Mesenteric fat pad (tissue), 1 donor: Measurements from ENCODE around the gene RFXAP. TPM values are rescaled to one million over a fixed set of nuclear protein-coding genes. Genes with fewer than 3 reads are reported as not detected.

ENCODE experiments used
- DNase-seq: peaks from one replicate; pipeline ENCODE4 v3.0.0-alpha.2; 2020; ENCODE audit warnings: low spot score
- total RNA-seq: library from RNA; stranded (reverse); fragmentation: NEBNext Ultra II Directional; extraction: Animal tissue kit (Norgen Biotek cat#: 25700); gene quantifications from one replicate; pipeline ENCODE4 v1.2.1, GENCODE V29; 2021
- donor health status: DM: yes; HTN: yes; CAD: no.

RFXAP gene
- total RNA-seq, 1 donor from 2014 or later, result 4.0 TPM

- DNase-seq, result no peak
Measured at GRCh38 chr13:36815062-36815461, 4.0 kb upstream of the RFXAP start.

DNA sequence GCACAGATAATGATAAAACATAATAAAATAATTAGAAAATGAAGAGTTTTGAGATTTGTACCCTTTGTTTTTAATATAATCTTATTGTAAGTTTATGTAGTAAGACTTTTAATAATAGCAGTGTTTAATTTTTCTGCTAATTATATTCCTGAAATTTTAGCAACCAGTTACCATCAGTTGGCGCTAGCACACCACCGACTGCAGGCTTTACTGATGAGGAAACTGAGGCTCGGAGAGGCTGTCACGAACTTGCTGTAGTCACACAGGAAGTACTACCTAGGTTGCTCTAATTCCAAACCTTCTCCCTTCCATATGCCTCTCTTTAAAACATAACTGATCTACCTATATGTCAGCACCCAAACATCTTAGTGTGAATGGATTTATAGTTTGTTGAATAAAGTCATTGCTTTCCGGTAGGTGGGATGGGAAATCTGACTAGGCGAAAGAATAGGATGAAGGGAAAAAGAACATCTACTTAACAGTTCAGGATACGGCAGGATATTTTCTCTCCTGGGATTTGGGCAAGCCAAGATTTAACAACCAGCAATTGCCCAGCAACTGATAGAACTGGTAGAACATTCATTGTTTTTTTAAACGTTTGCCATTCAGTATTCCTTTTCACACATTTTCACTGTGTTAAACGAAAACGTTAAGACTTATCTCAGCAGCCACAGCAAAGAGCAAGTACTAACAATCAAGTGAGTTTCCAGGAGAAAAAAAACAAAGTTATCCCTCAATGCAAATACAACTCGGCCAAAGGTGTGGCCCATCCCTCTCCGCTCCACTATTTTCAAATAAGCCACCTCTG lies 822 bp upstream of the RFXAP start:
- no peak for DNase-seq

- DNase-seq, result no peak
Measured at GRCh38 chr13:36819739-36820090, 693 bp downstream of the RFXAP start.

DNA sequence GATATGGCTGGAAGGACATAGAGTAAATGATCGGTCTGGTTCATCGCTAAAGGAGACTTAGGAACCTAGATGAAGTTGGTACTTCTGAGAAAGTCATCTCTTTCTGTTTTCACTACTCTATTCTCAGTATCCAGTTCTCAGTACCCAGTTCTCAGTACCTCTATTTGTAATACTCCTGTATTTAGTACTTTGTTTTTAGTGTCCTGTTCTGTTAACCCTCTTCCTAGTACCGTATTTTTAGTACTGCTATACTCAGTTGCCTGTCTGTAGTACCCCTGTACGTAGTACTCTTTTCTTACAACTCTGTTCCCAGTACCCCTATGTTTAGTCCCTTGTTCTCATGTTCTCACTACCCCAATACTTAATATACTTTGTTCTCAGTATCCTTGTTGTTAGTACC lies 1.2 kb downstream of the RFXAP start:
- no peak for DNase-seq

DNA sequence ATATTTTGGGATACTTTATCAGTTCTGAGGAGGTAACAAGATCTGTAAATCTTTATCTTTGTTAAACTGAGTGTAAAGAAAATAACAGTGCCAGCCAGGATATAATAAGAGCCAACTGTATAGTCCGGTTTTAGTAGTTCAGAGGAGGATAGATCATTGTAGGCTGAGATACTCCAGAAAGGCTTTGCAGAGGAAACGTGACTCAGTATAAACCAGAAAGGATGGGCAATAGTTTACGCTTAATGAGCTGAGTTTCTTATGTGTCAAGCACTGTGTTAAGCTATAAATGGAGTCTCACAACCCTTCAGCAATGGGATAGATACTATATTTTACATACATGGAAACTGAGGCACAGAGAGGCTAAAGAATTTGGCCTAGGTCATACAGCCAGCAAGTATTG lies 3.8 kb downstream of the RFXAP start:
- DNase-seq, result no peak

GRCh38 chr13:36829753-36830152 lies 10.7 kb downstream of the RFXAP start:
- DNase-seq, result no peak

- DNase-seq, result no peak
Measured at GRCh38 chr13:36831291-36831690, 12.3 kb downstream of the RFXAP start.

GRCh38 chr13:36834299-36834698 lies 15.3 kb downstream of the RFXAP start:
- DNase-seq, result no peak

- no peak for DNase-seq
Measured at GRCh38 chr13:36837354-36838092, 18.5 kb downstream of the RFXAP start.

DNA sequence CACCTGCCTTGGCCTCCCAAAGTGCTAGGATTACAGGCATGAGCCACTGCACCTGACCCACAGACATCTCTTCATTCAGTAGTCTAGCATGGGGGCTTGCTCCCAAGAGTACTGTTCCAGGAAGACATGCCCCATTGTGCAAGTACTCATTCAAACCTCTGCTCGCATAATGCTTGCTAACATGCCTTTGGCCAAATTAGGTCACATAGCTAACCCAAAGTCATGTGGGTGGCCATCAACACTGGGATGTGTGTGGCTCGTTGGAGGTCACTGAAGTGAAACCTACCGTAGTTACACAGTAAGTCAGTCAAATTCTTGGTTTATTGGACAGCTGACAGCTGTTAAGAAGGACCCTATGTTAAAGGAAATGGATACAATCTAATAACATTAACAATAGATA lies 20.3 kb downstream of the RFXAP start:
- no peak for DNase-seq

GRCh38 chr13:36839981-36840380 lies 21.0 kb downstream of the RFXAP start:
- no peak for DNase-seq

DNA sequence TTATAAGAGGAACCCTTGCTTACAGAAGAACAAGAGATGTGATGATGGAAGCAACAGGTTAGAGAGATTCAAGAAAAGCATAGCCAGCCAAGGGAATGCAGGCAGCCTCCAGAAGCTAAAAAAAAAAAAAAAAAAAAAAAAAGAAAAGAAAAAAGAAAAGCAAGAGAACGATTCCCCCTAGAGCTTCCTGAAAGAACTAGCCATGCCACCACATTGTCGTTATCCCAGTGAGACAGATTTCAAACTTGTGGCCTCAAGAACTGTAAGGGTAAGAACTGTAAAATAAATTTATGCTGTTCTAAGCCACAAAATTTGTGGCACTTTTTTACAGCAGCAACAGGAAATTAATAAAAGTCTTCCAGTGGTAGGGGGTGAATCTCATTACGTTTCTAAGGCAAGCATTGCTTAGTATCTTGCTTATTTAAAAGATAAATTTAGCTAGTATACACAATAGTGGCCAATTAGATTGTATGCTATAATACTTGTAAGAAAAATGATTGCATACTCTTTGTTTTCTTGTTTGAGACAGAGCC lies 21.8 kb downstream of the RFXAP start:
- no peak for DNase-seq

DNA sequence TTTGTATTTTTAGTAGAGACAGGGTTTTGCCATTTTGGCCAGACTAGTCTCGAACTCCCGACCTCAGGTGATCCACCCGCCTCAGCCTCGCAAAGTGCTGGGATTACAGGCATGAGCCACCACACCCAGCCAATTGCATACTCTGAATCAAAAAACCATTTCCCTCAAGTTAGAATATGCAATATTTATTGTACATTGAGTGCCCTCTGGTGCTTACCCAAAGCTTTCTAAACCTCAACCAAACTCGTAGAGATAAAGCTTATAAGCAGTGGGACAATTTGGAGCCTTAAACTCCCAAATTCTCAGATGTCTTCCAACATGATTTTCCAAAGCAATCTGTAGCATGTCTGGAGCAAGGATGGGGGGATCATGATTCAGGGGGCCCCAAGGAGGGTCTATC lies 22.4 kb downstream of the RFXAP start:
- no peak for DNase-seq

DNA sequence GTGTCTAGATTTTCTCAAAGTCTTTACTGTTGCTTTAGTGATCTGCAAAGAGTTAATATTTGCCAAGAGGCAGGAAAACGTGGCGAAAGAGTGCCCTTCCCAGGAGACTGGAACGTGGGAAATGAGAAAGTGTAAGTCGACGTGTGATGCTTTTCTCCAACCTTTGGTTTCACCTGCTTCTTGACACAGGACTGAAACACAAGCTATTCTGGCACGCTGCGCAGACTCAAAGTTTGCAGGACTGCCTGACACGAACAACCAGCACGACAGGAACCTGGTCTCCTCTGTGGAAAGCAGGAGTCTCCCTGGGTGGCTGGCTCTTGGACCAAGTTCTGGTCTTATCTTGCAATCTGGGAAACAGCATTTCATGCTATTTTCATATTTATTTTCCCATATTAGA lies 28.6 kb downstream of the RFXAP start:
- no peak for DNase-seq

DNA sequence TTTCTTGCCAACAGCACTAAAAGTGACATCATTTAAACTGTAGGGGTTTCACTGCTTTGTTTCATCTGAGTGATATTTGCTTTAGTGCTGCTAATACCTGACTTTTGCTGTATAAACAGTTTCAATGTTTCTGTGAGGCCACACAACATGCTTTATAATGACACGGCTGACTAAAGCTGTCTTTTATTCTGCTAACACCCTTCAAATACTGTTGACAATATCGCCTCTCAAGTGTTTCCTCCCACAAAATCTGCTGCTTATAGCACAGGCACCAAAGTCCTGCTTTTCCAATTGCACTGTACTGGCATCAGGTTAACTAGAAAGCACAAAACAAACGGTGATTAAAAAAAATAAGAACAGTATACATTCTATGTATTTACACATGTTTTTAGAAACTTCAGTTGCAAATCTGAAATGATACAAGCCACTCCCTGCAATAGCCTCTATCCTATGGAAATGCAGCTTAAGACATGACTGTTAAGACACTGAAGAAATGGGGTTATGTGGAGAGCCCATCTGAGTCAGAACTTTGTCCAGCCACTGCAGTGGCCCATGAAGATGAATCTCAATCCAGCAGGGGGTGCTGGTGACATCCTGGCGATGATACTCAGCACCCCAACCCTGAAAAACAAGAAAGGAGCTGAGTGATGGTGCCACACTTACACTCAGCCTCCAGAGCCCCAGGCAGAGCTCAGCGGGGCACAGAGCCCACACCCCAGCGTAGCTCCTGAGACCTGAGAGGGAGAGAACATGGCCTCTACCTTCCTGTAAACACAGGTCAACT lies 29.4 kb downstream of the RFXAP start:
- no peak for DNase-seq

- DNase-seq, result no peak
Measured at GRCh38 chr13:36850790-36851438, 31.9 kb downstream of the RFXAP start.

DNA sequence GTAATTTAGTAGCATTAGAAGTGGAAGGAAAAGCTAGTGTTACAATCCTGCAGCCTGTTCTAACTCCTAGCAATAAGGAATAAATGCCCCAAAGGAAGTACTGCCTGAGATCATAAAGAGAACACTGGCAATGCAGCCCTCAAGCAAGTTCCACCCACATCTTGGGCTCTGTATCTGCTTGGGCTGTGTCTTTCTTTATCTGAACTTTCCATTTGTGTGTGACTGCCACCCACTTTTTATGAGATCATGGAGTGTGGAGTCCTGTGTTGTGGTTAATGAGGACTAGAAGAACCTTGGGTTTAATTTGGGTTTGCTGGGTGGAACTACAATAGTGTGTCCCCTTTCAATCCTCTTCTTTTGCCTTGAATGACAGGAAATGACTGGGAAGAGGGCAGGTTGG lies 38.2 kb downstream of the RFXAP start:
- DNase-seq, result no peak

- no peak for DNase-seq
Measured at GRCh38 chr13:36858290-36858689, 39.3 kb downstream of the RFXAP start.

DNA sequence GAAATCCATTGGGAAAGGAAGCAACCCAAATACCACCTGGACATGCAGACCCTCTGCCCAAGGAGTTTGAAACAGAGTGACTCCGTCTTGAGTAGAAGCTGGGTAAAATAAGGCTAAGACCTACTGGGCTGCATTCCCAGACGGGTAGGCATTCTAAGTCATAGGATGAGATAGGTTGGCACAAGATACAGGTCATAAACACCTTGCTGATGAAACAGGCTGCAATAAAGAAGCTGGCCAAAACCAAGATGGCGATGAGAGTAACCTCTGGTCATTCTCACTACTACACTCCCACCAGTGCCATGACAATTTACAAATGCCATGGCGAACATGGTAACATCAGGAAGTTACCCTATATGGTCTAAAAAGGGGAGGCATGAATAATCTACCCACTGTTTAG lies 40.2 kb downstream of the RFXAP start:
- no peak for DNase-seq

GRCh38 chr13:36862002-36862685 lies 43.1 kb downstream of the RFXAP start:
- DNase-seq, result no peak

DNA sequence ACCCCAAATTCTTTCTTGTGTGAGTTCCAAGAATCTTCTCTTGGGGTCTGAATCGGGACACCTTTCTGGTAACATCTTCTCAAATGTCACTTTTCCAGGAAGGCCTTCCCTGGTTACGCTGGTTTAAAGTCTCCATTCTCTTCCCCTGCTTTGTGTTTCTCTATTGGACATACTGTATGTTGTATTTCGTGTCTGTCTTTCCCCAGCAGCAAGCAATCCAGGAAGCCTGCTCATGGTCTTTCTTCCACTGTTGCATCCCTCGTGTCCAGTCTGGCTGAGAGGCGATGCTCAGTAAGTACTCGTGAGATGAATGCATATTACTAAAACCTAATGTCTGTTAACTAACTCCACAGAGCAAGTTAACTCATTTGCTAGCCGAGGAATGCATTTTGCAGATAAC lies 43.7 kb downstream of the RFXAP start:
- DNase-seq, result no peak
